ENCODE data around the gene L3MBTL1.
"Not testable (repeated sequence)": the region's sequence is repeated elsewhere in the genome, so short reads cannot be mapped to it uniquely, and the experiment has no call there.

L3MBTL1 gene

DNA sequence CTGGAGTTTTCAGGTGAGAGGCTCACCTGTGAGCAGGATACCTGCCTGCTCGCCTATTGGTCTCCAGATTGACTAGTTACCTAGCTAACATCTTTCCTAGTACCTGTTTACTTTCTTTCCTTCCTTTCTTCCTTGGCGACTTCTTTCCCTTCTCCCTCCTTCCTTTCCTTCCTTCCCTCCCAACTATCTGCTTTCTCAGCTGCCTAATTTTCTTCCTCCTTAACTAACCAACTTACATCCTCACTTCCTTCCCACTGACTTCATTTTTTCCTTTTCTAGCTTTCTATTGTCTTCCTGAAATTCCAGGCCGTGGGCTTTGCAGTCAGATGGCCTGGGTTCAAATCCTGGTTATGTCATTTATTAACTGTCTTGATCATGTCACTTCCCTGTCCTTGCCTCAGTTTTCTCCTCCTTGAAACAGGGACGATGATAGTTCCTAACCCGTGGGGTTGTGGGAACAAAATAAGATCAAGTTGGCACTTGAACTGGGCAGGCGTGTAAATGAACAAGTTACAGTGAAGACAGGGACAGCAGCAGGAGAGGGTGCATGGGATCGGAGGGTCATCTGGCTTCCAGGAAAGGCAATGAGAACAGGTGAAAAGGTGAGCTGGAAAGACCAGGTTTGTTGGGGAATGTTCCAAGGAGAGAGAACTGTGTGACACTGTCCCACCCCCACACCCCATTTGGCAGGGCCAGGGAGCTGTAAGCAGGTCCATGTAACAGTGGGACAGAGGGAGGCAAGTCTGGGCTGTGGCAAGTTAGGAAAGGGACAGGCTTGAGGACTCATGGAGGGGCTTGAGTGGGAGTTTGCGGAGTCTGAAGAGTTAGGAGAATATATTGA lies 51.9 kb downstream of the L3MBTL1 start:
- no peak for DNase-seq (ENCODE audit: low read depth in 2 of 2)

DNA sequence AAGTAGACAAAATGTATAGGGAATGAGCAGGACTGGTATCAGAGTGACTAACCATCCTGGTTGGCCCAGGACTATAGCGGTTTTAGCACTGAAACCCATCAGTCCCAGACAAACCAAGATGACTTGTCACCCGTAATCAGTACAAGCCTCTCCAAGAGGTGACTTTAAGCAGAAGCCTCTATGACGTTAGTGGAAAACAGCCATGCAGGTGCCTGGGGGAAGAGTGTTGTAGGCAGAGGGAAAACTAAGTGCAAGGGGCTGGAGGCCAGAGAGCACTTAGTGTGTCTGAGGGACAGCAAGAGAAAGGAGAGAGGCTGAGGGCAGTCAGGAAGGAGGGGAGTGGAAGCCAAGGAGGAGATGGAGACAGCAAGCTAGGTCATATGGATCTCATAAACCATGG lies 53.5 kb downstream of the L3MBTL1 start:
- DNase-seq (ENCODE audit: low read depth in 2 of 2): no peak

GRCh38 chr20:43563429-43563828 lies 55.9 kb downstream of the L3MBTL1 start:
- DNase-seq (ENCODE audit: low read depth in 2 of 2): no peak

DNA sequence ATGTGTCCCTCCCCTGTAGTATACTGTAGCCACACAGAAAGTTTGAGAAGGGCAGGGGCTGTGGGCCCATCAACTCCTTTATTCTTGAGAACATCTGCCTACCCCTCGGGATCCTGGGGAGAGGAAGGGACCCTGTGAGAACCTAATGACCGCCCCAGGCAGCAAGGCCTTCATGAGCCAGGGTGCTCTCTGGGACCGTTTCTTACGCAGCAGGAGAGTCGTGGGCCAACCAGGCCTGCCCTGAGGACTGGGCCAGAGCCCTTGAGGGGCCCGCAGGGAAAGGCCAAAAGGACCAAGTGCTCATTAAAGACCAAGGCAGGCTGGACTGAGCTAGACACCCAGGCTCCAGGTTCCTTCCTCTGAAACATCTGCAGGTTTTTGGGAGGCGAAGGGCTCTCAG lies 56.5 kb downstream of the L3MBTL1 start:
- DNase-seq (ENCODE audit: low read depth in 2 of 2): no peak

GRCh38 chr20:43564455-43564854 lies 57.0 kb downstream of the L3MBTL1 start:
- no peak for DNase-seq (ENCODE audit: low read depth in 2 of 2)

- DNase-seq (ENCODE audit: low read depth in 2 of 2): no peak
These were observed 57.7 kb downstream of the L3MBTL1 start for GRCh38 chr20:43564993-43565757.

GRCh38 chr20:43565758-43566104 lies 58.2 kb downstream of the L3MBTL1 start:
- DNase-seq (ENCODE audit: low read depth in 2 of 2): no peak

- DNase-seq (ENCODE audit: low read depth in 2 of 2): no peak
These were observed 60.0 kb downstream of the L3MBTL1 start for GRCh38 chr20:43567477-43567876.

DNA sequence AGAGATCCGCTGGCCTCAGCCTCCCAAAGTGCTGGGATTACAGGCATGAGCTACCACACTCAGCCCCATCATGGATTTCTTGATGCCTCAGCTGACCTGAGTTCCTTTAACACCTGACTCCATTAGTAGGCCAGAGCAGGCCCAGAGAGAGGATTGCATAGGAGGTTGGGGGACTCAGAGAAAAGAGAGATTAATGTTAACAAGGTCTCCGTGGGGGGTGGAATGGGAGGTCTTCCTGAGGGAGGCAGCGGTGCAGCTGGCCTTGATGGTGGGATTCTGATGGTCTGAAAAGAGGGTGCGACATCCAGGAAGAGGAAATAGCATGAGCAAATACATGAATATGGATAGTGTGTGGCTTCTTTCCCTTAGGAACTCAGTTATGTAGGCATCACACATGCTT lies 61.2 kb downstream of the L3MBTL1 start:
- no peak for DNase-seq (ENCODE audit: low read depth in 2 of 2)

GRCh38 chr20:43569282-43569681 lies 61.8 kb downstream of the L3MBTL1 start:
- DNase-seq (ENCODE audit: low read depth in 2 of 2): no peak

DNA sequence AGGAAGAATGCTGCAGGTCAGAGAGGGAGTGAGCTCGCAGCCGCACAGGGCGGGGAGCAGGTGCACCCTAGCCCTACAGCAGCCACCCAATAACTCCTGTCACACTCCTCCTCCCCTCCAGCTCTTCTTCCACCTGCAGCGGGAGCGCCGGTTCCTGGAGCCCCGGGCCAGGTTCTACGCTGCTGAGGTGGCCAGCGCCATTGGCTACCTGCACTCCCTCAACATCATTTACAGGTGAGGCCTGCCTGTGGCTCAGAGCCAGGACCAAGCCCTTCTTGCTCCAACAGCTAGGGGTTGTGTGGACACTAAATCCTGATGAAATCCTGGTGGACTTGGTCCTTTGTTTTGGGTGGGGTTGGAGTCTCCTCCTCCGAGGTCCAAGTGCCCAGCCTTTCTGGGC lies 63.0 kb downstream of the L3MBTL1 start:
- DNase-seq (ENCODE audit: low read depth in 2 of 2): no peak

- DNase-seq (ENCODE audit: low read depth in 2 of 2): no peak
These were observed 63.8 kb downstream of the L3MBTL1 start for GRCh38 chr20:43571310-43571709.

DNA sequence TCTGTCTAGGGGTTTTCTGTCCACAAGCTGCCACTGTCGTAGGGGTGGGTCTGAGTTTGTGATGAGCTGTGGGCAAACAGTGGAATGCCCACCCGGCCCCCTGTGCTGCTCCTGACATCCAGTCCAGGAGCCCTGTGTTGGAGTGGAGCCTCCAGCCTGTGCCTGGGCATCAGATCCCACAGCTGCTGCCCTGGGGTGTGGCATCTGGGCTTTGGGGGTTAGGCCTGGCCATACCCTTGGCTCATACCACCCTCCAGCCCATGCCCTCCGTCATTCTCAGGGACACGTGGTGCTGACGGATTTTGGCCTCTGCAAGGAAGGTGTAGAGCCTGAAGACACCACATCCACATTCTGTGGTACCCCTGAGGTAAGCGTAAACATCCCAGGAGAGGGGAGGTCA lies 64.3 kb downstream of the L3MBTL1 start:
- no peak for DNase-seq (ENCODE audit: low read depth in 2 of 2)

GRCh38 chr20:43572891-43573290 lies 65.4 kb downstream of the L3MBTL1 start:
- DNase-seq (ENCODE audit: low read depth in 2 of 2): no peak

DNA sequence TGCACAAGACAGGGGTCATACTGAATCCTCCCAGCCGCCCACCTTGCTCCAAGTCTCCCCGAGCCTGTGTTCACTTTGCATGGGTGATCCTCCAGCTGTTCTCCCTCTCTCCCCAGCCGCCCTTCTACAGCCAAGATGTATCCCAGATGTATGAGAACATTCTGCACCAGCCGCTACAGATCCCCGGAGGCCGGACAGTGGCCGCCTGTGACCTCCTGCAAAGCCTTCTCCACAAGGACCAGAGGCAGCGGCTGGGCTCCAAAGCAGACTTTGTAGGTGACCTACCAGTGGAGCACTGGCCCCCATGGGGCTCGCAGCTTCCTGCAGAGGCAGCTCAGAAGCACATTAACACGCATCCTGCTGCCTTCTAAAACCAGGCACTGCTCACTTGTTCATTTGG lies 68.6 kb downstream of the L3MBTL1 start:
- no peak for DNase-seq (ENCODE audit: low read depth in 2 of 2)

DNA sequence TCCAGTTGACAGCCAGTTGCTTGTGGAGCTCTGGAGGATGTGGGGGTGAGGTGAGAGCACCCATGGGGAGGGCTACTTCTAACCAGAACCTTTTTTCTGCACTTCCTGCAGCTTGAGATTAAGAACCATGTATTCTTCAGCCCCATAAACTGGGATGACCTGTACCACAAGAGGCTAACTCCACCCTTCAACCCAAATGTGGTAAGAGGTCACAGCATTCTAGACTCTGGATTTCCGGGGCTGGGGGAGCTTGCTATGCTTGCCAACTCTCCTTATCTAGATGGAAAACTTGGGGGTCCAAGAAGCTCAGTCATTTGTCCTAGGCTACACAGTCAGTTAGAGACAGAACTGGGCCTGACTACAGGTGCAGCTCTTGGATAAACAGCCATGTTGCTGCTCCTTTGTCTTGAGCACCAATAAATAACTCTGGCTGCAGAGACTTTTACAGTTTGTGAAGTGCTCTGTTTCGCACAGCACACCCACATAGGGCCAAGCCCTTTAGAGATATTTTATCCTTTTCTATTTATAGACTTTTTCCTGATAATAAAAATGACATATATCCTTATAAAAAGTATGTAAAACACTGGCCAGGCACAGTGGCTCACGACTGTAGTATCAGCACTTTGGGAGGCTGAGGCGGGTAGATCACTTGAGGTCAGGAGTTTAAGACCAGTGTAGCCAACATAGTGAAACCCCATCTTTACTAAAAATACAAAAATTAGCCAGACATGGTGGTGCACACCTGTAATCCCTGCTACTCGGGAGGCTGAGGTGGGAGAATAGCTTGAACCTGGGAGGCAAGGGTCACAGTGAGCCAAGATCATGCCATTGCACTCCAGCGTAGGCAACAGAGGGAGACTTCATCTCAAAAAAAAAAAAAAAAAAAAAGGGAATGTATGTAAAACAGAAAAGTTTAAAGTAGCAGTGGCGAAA lies 72.6 kb downstream of the L3MBTL1 start:
- no peak for DNase-seq (ENCODE audit: low read depth in 2 of 2)

GRCh38 chr20:43583133-43583864 lies 75.8 kb downstream of the L3MBTL1 start:
- DNase-seq (ENCODE audit: low read depth in 2 of 2): no peak

DNA sequence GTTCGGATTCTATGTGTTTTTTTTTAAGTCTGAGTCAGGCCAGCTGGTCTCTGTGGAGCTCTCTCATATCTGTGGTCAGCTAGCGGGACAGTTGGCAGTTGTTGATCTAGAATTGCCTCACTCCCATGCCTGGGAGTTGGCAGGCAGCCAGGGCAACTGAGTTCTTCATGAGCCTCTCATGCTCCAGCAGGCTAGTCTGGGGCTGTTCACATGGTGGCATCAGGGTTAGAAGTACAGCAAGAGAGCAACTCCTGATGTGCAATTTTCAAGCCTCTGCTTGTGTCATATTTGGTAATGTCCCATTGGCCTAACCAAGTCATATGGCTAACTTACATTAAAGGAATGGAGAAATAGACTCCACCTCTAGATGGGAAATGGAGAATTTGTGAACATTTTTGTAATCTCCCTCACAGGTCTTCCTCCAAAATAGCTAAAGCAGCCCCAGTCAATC lies 76.5 kb downstream of the L3MBTL1 start:
- no peak for DNase-seq (ENCODE audit: low read depth in 2 of 2)

GRCh38 chr20:43584448-43585136 lies 77.1 kb downstream of the L3MBTL1 start:
- no peak for DNase-seq (ENCODE audit: low read depth in 2 of 2)

GRCh38 chr20:43586641-43587040 lies 79.1 kb downstream of the L3MBTL1 start:
- DNase-seq (ENCODE audit: low read depth in 2 of 2): no peak

DNA sequence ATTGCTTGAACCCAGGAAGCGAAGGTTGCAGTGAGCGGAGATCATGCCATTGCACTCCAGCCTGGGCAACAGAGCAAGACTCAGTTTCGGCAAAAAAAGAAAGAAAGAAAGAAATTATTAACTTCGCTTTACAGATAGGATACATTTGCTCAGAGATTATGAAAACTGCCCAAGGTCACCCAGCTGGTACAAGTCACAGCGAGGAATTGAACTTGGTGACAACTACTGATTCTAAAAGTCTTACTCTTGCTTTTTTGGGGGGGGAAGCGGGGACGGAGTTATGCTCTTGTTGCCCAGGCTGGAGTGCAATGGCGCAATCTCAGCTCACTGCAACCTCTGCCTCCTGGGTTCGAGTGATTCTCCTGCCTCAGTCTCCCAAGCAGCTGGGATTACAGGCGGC lies 81.0 kb downstream of the L3MBTL1 start:
- not testable (repeated sequence) for DNase-seq (ENCODE audit: low read depth in 2 of 2)

Measured in stimulated activated CD8-positive, alpha-beta memory T cell treated with anti-CD3 and anti-CD28 coated beads, Interleukin-7, amount 100 ng/mL, for 4 hours (primary cell).